Fibroblast of gingiva (primary cell): ENCODE data around the gene NFATC1.

Experiments used
- DNase-seq: peaks from one replicate; pipeline ENCODE4 v3.0.0-alpha.2; 2011; ENCODE audit warnings: low read depth

NFATC1 gene

DNA sequence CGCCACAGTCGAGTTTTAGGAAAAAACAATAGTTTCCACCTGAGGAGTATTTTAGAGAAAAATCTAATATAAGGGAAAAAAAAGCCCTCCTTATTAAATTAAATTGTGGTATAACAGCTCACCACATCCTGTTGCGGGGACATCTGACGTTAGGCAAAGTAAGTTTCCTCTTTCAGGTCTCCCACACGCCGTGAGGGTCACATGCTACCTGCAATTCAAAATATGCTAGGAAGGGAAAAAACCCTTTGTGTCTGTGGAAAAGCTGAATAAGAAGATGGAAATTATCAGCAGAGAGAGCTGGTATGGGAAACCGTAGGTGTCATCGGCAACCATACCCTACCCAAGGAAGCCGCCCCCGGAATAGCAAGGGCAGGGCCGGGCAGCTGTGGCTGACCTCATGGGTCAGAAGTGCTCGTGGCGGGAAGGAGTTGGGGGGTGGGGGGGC, 128.0 kb downstream of the NFATC1 start:
- no peak for DNase-seq

GRCh38 chr18:79524181-79525078, 128.7 kb downstream of the NFATC1 start:
- DNase-seq = no peak

- no peak for DNase-seq
Observed at GRCh38 chr18:79525556-79526467, 130.1 kb downstream of the NFATC1 start.

- DNase-seq = no peak
Observed at GRCh38 chr18:79526468-79527460, 131.0 kb downstream of the NFATC1 start.

- no peak for DNase-seq
Observed at GRCh38 chr18:79527656-79528315, 132.1 kb downstream of the NFATC1 start.

DNA sequence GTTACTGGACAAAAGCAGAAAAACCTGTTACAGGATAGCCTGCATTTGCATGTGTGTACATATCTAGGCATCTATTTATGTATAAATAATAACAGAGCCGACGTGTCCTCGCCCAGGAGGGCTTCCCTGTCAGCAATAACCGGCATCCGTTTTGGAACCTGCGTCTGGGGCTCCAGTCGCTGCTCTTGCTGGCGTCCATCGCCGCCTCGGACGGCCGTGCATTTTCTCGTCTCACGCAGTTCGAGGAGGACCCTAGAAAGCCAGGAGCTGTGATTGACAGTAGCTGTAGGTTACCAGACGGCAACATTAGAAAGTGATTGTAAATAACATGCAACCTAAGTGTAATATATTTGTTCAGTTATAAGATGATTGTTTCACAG, 132.6 kb downstream of the NFATC1 start:
- no peak for DNase-seq

DNA sequence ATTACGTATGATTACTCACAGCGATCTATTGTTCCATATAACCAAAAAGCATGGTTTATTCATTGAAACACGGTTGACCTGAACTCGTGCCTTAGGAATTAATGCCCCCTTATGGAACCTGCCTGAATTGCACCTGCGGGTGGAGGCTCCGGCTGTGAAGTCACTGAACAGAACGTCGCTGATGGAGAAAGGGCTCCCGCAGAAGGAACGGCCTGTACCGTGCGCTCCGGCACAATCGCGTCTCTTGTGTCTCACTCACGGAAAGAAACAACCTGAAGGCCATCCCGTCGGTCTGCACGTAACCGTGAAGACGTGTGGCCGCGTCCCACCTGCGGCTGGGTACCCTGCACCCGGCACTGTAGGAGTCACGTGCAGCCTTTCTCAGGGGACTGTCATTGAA, 133.1 kb downstream of the NFATC1 start:
- peak; percentile 41 for DNase-seq

GRCh38 chr18:79529296-79529695, 133.6 kb downstream of the NFATC1 start:
- no peak for DNase-seq

- no peak for DNase-seq
Observed at GRCh38 chr18:79529991-79530390, 134.3 kb downstream of the NFATC1 start.

GRCh38 chr18:79530821-79531220, 135.1 kb downstream of the NFATC1 start:
- DNase-seq = no peak

DNA sequence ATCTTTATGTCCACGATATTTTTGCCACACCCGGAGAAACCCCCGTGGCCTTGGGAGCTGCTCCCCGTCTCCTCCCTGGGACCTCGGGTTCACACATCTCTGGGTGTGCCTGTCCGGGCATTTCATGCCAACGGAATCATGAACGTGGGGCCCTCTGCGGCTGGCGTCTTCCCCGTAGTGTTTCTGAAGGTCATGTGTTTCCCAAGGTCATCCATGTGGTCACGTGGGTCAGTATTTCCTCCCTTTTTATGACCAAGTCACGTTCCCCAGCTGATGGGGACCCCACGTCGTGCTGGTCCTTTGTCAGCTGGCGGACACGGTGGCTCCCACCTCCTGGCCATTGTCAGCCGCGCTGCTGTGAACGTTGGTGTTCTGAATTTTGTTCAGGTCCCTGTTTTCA, 135.7 kb downstream of the NFATC1 start:
- no peak for DNase-seq

DNA sequence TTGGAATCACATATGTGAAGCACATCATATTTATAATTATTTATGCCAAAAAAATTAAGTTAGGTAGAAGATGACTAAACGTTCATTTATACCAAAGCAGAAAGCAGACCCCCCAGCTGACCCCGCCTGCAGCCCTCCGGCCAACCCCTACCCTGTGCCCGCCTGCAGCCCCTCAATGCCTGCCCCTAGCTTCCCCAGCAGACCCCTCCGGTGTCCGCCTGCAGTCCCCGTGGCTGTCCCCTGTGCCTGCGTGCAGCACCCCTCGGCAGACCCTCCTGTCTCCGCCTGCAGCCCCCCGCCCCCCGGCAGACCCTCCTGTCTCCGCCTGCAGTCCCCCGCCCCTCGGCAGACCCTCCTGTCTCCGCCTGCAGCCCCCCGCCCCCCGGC, 136.2 kb downstream of the NFATC1 start:
- no peak for DNase-seq

- DNase-seq = no peak
Observed at GRCh38 chr18:79532313-79533007, 136.7 kb downstream of the NFATC1 start.

- no peak for DNase-seq
Observed at GRCh38 chr18:79533146-79533545, 137.4 kb downstream of the NFATC1 start.

- DNase-seq = no peak
Observed at GRCh38 chr18:79533591-79533990, 137.9 kb downstream of the NFATC1 start.

DNA sequence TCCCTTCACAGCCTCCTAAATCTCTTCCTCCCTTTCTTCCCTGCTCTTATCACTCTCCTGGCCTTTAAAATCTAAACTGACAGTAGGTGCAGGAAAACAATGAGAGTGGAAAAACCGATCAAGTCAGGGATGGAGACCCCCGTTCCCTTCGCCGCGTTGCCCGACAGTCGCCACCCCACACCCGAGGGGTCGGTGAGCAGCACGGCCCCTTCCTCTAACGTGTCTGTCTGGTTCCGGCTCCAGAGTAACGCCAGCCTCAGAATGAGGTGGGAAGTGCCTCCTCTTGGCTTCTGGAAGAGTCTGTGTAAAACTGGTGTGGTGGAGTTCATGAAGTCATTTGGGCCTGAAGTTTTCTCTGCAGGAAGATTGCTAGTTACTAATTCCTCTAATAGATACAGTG, 138.6 kb downstream of the NFATC1 start:
- DNase-seq = no peak

- no peak for DNase-seq
Observed at GRCh38 chr18:79537758-79538157, 142.0 kb downstream of the NFATC1 start.

DNA sequence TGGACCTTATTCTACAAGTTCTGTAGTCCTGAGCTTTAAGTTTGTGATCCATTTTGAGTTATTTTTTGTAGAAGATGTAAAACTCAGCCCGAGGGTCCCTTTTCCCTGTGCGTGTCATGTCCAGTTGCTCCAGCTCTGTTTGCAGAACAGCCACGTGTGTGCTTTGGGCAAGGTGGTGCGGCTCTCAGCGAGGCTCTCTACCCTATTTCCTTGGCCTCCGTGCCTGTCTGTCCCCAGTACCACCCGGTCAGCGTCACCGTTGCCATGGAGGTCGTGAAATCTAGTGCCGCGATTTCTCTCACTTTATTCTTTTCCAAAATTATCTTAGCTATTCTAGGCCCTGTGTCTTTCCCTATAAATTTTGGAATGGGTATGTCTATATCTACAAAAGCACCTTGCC, 142.9 kb downstream of the NFATC1 start:
- no peak for DNase-seq

DNA sequence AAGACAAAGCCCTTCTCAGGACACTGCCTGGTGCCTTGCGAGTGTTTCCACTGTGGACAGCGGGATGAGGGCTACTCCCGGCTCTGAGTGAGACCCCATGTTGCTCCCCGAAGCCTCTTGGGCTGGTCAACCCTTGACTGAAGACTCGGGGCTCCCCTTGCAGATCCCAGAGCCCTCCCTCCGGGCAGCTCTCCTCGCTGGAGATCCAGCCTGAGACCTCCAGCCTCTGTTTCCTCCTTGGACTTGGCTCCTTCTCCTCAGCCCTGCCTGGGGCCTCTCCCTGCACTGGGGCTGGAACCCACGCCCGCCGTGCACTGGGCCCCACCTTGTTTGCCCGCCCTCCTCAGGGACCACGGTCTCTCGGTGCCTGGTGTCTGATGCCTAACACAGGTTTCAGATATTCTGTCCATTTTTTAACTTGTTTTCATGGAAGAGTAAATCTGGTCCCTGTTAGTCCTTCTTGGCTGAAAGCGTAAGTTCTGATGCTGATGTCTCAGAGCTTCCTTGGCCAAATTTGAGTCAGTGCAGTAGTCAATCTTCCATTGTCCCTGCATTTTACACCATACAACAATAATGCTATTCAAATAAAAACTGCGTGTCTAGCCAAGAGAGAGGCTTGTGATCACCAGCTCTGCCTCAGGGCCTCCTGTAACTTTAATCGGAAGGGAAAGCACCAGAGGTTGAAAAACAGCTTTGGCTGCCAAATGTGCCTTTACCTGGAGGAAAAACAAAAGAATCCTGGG, 144.6 kb downstream of the NFATC1 start:
- no peak for DNase-seq

DNA sequence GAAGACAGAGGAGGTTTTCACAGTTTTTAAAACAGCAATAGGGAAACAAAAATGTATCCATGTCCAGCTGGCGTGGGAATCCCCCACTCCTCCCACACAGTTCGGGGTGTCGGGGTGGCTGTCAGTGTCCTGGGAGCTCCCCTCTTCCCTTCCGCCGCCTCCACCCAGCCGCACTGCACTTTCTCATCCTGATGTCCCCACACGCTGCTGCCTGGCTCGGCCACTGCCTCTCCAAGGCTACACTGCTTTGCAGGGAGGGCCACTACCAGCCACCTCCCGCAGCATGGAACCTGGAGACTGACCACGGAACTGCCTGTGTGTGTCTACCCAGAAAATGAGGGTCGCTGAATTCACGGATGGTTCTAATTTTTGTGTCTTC, 145.2 kb downstream of the NFATC1 start:
- DNase-seq = no peak
